OCI-LY7 (cell line): ENCODE measurements around the gene RIN2. TPM values are rescaled to one million over a fixed set of nuclear protein-coding genes. Genes with fewer than 3 reads are reported as not detected.

Experiments
- BruUV-seq: library from RNA; stranded (reverse); fragments of 400-500 nt; replicated peaks from 2 replicates; lab custom pipeline; 2021; lab: Mats Ljungman, UMichigan
- CTCF ChIA-PET: fragments of 300-600 bp; sonication (Branson Sonifier 250); formaldehyde crosslinking; loops from one replicate; lab custom pipeline; 2022; ENCODE audit warnings: antibody characterized with exemption; ENCODE audit not compliant: unreplicated experiment; lab: Charles Lee
- POLR2A ChIA-PET: fragments of 300-600 bp; sonication (Branson Sonifier 250); formaldehyde crosslinking; loops from one replicate; lab custom pipeline; 2022; ENCODE audit warnings: antibody characterized with exemption; lab: Charles Lee
- DNase-seq: peaks from one replicate; pipeline ENCODE4 v3.0.0-alpha.2; 2015; ENCODE audit warnings: low spot score
- H2AFZ ChIP-seq: fragments of 200-600 bp; sonication (generic), shearing (Covaris generic); 2 replicates; pipeline ENCODE4 v1.6.1; 2014; ENCODE audit warnings: mild to moderate bottlenecking, antibody characterized with exemption, low read length, moderate library complexity
- H3K27ac ChIP-seq: fragments of 200-600 bp; sonication (generic); 2 replicates; pipeline ENCODE4 v1.5.1; 2014; ENCODE audit warnings: mixed run types, low read depth, mild to moderate bottlenecking, moderate library complexity, low read length, inconsistent platforms; ENCODE audit not compliant: poor library complexity, severe bottlenecking
- H3K36me3 ChIP-seq: fragments of 200-600 bp; sonication (generic); 2 replicates; pipeline ENCODE4 v1.6.1; 2014; ENCODE audit warnings: mild to moderate bottlenecking, antibody characterized with exemption, low read length, moderate library complexity, mixed read lengths; ENCODE audit not compliant: insufficient read depth
- H3K4me1 ChIP-seq: fragments of 200-600 bp; sonication (generic); 2 replicates; pipeline ENCODE4 v1.5.1; 2014; ENCODE audit warnings: mild to moderate bottlenecking, low read length; ENCODE audit not compliant: insufficient read depth, poor library complexity, severe bottlenecking
- H3K4me2 ChIP-seq: fragments of 200-600 bp; sonication (generic); 2 replicates; pipeline ENCODE4 v1.6.1; 2014; ENCODE audit warnings: mild to moderate bottlenecking, low read length
- H3K4me3 ChIP-seq: fragments of 200-600 bp; sonication (generic); 2 replicates; pipeline ENCODE4 v1.5.1; 2014; ENCODE audit warnings: mild to moderate bottlenecking, low read depth, low read length; ENCODE audit not compliant: poor library complexity, severe bottlenecking
- H3K79me2 ChIP-seq: fragments of 200-600 bp; sonication (generic); 2 replicates; pipeline ENCODE4 v1.6.1; 2016; ENCODE audit warnings: low read depth, mild to moderate bottlenecking, low read length, moderate library complexity, mixed read lengths; ENCODE audit not compliant: insufficient read depth
- H3K9me2 ChIP-seq: fragments of 200-600 bp; sonication (generic); 2 replicates; pipeline ENCODE4 v1.6.1; 2016; ENCODE audit warnings: mild to moderate bottlenecking, low read length, mixed read lengths; ENCODE audit not compliant: insufficient read depth
- H3K9me3 ChIP-seq: fragments of 200-600 bp; sonication (generic); 2 replicates; pipeline ENCODE4 v1.6.1; 2014; ENCODE audit warnings: mild to moderate bottlenecking, mixed run types, low read length, mixed read lengths
- H4K20me1 ChIP-seq: fragments of 200-600 bp; sonication (generic); 2 replicates; pipeline ENCODE4 v1.6.1; 2014; ENCODE audit warnings: mild to moderate bottlenecking, antibody characterized with exemption, low read length, moderate library complexity, mixed read lengths; ENCODE audit not compliant: insufficient read depth
- EZH2phosphoT487 ChIP-seq: fragments of 200-600 bp; sonication (generic); IDR thresholded peaks from 2 replicates; pipeline ENCODE4 v1.6.1; 2018; ENCODE audit warnings: low read depth, borderline replicate concordance, mild to moderate bottlenecking, mixed run types, antibody characterized with exemption, low read length, moderate library complexity, mixed read lengths
- intact Hi-C: fragments of 100-400 bp; cut with micrococcal nuclease; formaldehyde crosslinking; loops from one replicate; pipeline ENCODE4 v1.10.0; 2022; ENCODE audit not compliant: unreplicated experiment
- total RNA-seq, 2 experiments: library from RNA; depleted of rRNA in 1 of 2; stranded (reverse); fragments of >200 nt in 1 of 2; shearing (Covaris generic) in 1 of 2; gene quantifications; 2 replicates each; pipeline ENCODE4 v1.2.3, GENCODE V29; 2014 to 2022
- TF ChIP-seq, protein P1 (sequence below): fragments of 200-600 bp; sonication (generic); conservative IDR thresholded peaks from 2 replicates; pipeline ENCODE4 v1.5.1; 2014; ENCODE audit warnings: mild to moderate bottlenecking, antibody characterized with exemption, low read length, moderate library complexity, mixed read lengths

RIN2 gene
- total RNA-seq, 2 experiments from 2014 or later: not detected

DNA sequence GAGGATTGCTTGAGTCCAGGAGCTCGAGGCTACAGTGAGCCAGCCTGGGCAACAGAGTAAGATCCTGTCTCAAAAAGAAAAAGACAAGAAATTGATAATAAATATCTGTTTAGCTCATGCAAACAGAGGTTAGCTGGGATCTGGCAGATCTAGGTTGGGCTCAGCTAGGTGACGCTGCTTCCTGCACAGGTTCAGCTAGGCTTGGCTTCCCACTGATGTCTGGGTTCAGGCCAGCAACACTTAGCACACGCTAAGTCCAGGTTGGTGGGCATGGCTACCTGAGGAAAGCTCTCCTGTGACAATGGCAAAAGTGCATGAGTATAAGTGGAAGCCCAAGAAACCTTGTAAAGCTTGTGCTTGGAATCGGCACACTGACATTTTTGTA, 48.7 kb downstream of the RIN2 start:
- Histone ChIP-seq H3K4me1 (no peaks in the 10 kb centered on the region), H2AFZ (no peak overlapping the region), H3K9me2 (no peaks in the 10 kb centered on the region), H3K4me3 (no peak overlapping the region), H3K4me2 (no peak overlapping the region), H3K79me2 (no peaks in the 10 kb centered on the region), H3K36me3 (no peaks in the 10 kb centered on the region), H4K20me1 (no peaks in the 10 kb centered on the region), H3K9me3 (no peaks in the 10 kb centered on the region), H3K27ac (no peak overlapping the region)
- TF ChIP-seq, protein P1, sequence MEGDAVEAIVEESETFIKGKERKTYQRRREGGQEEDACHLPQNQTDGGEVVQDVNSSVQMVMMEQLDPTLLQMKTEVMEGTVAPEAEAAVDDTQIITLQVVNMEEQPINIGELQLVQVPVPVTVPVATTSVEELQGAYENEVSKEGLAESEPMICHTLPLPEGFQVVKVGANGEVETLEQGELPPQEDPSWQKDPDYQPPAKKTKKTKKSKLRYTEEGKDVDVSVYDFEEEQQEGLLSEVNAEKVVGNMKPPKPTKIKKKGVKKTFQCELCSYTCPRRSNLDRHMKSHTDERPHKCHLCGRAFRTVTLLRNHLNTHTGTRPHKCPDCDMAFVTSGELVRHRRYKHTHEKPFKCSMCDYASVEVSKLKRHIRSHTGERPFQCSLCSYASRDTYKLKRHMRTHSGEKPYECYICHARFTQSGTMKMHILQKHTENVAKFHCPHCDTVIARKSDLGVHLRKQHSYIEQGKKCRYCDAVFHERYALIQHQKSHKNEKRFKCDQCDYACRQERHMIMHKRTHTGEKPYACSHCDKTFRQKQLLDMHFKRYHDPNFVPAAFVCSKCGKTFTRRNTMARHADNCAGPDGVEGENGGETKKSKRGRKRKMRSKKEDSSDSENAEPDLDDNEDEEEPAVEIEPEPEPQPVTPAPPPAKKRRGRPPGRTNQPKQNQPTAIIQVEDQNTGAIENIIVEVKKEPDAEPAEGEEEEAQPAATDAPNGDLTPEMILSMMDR: no peak
- no peak for TF ChIP-seq EZH2phosphoT487
- no TSS peak for BruUV-seq
- CTCF ChIA-PET: interaction anchor here (1.4 kb wide), 1 partner anchor 23 kb away, joined by 3 read pairs; no protein-coding TSS in a partner anchor
- intact Hi-C loops: no loop called here
- POLR2A ChIA-PET: interaction anchor here (0.5 to 1.3 kb wide), 2 partner anchors 9 to 264 kb away, joined by 3 to 4 read pairs; no protein-coding TSS in a partner anchor
- DNase-seq: no peak

GRCh38 chr20:19807191-19807945, 49.3 kb downstream of the RIN2 start:
- no peaks in the 10 kb centered on the region for H3K9me2 ChIP-seq
- ChIA-PET CTCF (interaction anchor here (1.4 kb wide), 1 partner anchor 24 kb away, joined by 3 read pairs; no protein-coding TSS in a partner anchor), POLR2A (interaction anchor here (0.5 to 1.3 kb wide), 2 partner anchors 8 to 264 kb away, joined by 3 to 4 read pairs; no protein-coding TSS in a partner anchor)
- no peaks in the 10 kb centered on the region for H3K4me1 ChIP-seq
- H3K4me3 ChIP-seq: no peak overlapping the region
- H4K20me1 ChIP-seq: no peaks in the 10 kb centered on the region
- no peak overlapping the region for H3K4me2 ChIP-seq
- BruUV-seq: no TSS peak
- no peak overlapping the region for H2AFZ ChIP-seq
- no peak overlapping the region for H3K27ac ChIP-seq
- TF ChIP-seq, protein P1: no peak
- TF ChIP-seq EZH2phosphoT487: no peak
- H3K9me3 ChIP-seq: no peaks in the 10 kb centered on the region
- DNase-seq: no peak
- no peaks in the 10 kb centered on the region for H3K36me3 ChIP-seq
- no peaks in the 10 kb centered on the region for H3K79me2 ChIP-seq
- intact Hi-C loops: no loop called here
